Fibroblast of mammary gland (primary cell): ENCODE results near the gene MBTPS2.
A peak's percentile ranks its signal among the peaks of the same experiment; 100 is the strongest.

Experiments
- DNase-seq: peaks from one replicate; pipeline ENCODE4 v3.0.0-alpha.2; 2010; ENCODE audit warnings: low read depth
- H3K4me3 ChIP-seq: 2 replicates; pipeline ENCODE4 v1.5.1; 2011; ENCODE audit warnings: low read depth, mild to moderate bottlenecking, low read length, moderate library complexity; ENCODE audit not compliant: control insufficient read depth
- CTCF ChIP-seq: conservative IDR thresholded peaks from 2 replicates; pipeline ENCODE4 v1.5.1; 2011; ENCODE audit warnings: low read depth, low read length, inconsistent platforms; ENCODE audit not compliant: control insufficient read depth, insufficient read depth

The MBTPS2 gene

GRCh38 chrX:21831496-21831895 is 7.9 kb upstream of the MBTPS2 start:
- no peak overlapping the region for H3K4me3 ChIP-seq
- DNase-seq, result no peak
- TF ChIP-seq CTCF, result no peak

- no peak overlapping the region for H3K4me3 ChIP-seq
- no peak for DNase-seq
- no peak for TF ChIP-seq CTCF
Observed at GRCh38 chrX:21837056-21837455, 2.4 kb upstream of the MBTPS2 start.

GRCh38 chrX:21838937-21839333 is 482 bp upstream of the MBTPS2 start:
- TF ChIP-seq CTCF, result no peak
- DNase-seq, result peak; percentile 33
- peak overlapping the region; percentile 66 for H3K4me3 ChIP-seq

- DNase-seq, result peak; percentile 9
- H3K4me3 ChIP-seq, result peak overlapping the region; percentile 66
- TF ChIP-seq CTCF, result no peak
Observed at GRCh38 chrX:21840193-21840545, 752 bp downstream of the MBTPS2 start.

- no peak overlapping the region for H3K4me3 ChIP-seq
- DNase-seq, result no peak
- TF ChIP-seq CTCF, result no peak
Observed at GRCh38 chrX:21843179-21843578, 3.8 kb downstream of the MBTPS2 start.

GRCh38 chrX:21845096-21845495 is 5.7 kb downstream of the MBTPS2 start:
- TF ChIP-seq CTCF, result no peak
- H3K4me3 ChIP-seq, result no peak overlapping the region
- DNase-seq, result no peak

- TF ChIP-seq CTCF, result no peak
- no peak for DNase-seq
- no peak overlapping the region for H3K4me3 ChIP-seq
Observed at GRCh38 chrX:21847342-21847741, 7.9 kb downstream of the MBTPS2 start.
